Muscle layer of duodenum (tissue), 2 donors: ENCODE measurements around the gene PRDM16.
A peak's percentile ranks its signal among the peaks of the same experiment; 100 is the strongest.

ENCODE experiments used
- H3K27ac ChIP-seq: one replicate; pipeline ENCODE4 v1.7.0; 2013; ENCODE audit warnings: mild to moderate bottlenecking, low read length
- H3K27me3 ChIP-seq: one replicate; pipeline ENCODE4 v1.7.0; 2013; ENCODE audit warnings: low read depth, mild to moderate bottlenecking, control low read depth, low read length
- H3K36me3 ChIP-seq, 2 donors: one replicate each; pipeline ENCODE4 v1.7.0; 2013; ENCODE audit warnings: low read length in 2 of 2, control low read depth in 1 of 2, mild to moderate bottlenecking in 1 of 2; ENCODE audit not compliant: insufficient read depth in 2 of 2, control insufficient read depth in 1 of 2
- H3K4me1 ChIP-seq, 2 donors: one replicate each; pipeline ENCODE4 v1.7.0; 2013; ENCODE audit warnings: low read length in 2 of 2, mild to moderate bottlenecking in 2 of 2, control low read depth in 1 of 2, moderate library complexity in 1 of 2; ENCODE audit not compliant: insufficient read depth in 2 of 2, control insufficient read depth in 1 of 2
- H3K4me3 ChIP-seq, 2 donors: one replicate each; pipeline ENCODE4 v1.7.0; 2013; ENCODE audit warnings: low read length in 2 of 2, low read depth in 1 of 2, mild to moderate bottlenecking in 1 of 2
- H3K9me3 ChIP-seq, 2 donors: one replicate each; pipeline ENCODE4 v1.7.0; 2013; ENCODE audit warnings: low read length in 2 of 2, control low read depth in 1 of 2, mild to moderate bottlenecking in 1 of 2; ENCODE audit not compliant: control insufficient read depth in 1 of 2
- donor health status: healthy.

PRDM16 gene

GRCh38 chr1:3175486-3175885 is 106.5 kb downstream of the PRDM16 start:
- no peak overlapping the region for H3K4me3 ChIP-seq

GRCh38 chr1:3176028-3176427 is 107.0 kb downstream of the PRDM16 start:
- Histone ChIP-seq H3K4me3 (no peak overlapping the region), H3K4me1 (peaks cover 19 to 20% of the 10 kb centered on the region in 2 donors), H3K27ac (no peak overlapping the region), H3K36me3 (no peaks in the 10 kb centered on the region), H3K9me3 (no peaks in the 10 kb centered on the region), H3K27me3 (no peaks in the 10 kb centered on the region)

More at GRCh38 chr1:3175486-3175885, 106.5 kb downstream of the PRDM16 start:
- Histone ChIP-seq H3K9me3 (no peaks in the 10 kb centered on the region), H3K27me3 (no peaks in the 10 kb centered on the region), H3K27ac (peak overlapping the region; percentile 23), H3K4me1 (peaks cover 20 to 25% of the 10 kb centered on the region in 2 donors), H3K36me3 (no peaks in the 10 kb centered on the region)

DNA sequence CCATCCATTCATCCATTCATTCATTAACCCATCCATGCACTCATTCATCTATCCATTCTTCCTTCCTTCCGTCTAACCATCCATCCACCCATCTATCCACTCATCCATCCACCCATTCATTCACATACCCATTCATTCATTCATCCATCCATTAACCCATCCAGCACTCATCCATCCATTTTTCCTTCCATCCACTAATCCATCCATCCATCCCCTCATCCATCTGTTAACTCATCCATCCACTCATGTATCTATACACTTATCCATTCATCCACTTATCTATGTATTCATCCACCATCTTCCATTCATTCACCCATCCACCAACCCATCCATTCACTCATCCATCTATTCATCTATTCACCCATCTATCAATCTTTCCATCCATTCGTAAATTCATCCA is 107.8 kb downstream of the PRDM16 start:
- Histone ChIP-seq H3K4me1 (peaks cover 12 to 15% of the 10 kb centered on the region in 2 donors), H3K27ac (no peak overlapping the region)

DNA sequence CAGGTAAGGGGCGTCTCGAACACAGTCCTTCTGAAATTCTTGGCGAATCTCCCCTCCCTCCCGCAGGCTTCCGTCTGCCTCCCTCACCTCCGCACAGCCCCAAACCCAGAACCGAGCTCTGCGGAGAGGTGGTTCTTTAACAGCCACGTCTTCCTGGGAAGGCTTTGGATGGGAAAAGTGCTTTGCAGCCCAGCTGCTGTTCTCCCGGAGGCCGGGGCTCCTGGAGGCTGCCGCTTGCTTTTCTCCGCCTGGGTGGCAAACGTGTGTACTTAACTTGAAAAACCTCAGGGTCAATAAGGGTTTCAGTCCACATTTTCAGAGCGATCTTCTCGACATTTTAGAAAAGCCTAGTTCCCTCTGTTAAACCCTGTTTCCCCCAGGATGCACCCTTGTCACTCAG is 109.3 kb downstream of the PRDM16 start:
- Histone ChIP-seq H3K27me3 (no peaks in the 10 kb centered on the region), H3K36me3 (no peaks in the 10 kb centered on the region), H3K4me3 (no peak overlapping the region), H3K4me1 (peaks cover 9 to 15% of the 10 kb centered on the region in 2 donors), H3K27ac (no peak overlapping the region), H3K9me3 (no peaks in the 10 kb centered on the region)

More for the DNA sequence above, 107.8 kb downstream of the PRDM16 start:
- no peaks in the 10 kb centered on the region for H3K9me3 ChIP-seq
- no peak overlapping the region for H3K4me3 ChIP-seq
- no peaks in the 10 kb centered on the region for H3K27me3 ChIP-seq
- H3K36me3 ChIP-seq: no peaks in the 10 kb centered on the region

DNA sequence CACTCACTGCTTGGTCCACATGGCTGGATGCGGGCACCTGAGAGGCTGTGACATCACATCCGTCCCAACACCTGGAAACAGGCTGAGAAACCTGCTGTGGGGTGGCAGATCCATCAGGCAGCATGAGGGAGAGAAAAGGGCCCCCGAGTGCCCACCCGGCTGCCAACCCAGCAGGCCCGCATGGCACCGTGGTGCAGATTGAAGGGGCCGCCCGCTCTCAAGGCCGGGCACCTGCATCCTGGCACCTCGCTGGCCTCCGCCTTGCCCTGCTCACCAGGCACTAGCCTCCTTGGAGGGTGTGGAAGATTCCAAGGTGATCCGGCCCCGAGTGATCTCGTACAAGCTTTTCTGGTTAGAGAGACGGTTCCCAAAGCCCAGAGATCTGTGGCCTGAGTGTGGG is 110.5 kb downstream of the PRDM16 start:
- Histone ChIP-seq H3K4me1 (peaks cover 8 to 9% of the 10 kb centered on the region in 2 donors), H3K9me3 (no peaks in the 10 kb centered on the region), H3K27ac (no peak overlapping the region), H3K27me3 (no peaks in the 10 kb centered on the region), H3K36me3 (no peaks in the 10 kb centered on the region), H3K4me3 (no peak overlapping the region)

DNA sequence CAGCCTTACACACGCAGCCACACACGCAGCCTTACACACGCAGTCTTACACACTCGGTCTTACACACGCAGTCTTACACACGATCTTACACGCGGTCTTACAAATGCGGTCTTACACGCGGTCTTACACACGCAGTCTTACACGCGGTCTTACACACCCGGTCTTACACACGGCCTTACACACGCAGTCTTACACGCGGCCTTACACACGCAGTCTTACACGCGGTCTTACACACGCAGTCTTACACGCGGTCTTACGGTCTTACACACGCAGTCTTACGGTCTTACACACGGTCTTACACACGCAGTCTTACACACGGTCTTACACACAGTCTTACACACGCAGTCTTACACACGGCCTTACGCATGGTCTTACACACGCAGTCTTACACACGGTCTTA is 111.9 kb downstream of the PRDM16 start:
- H3K4me3 ChIP-seq: no peak overlapping the region
- H3K9me3 ChIP-seq: no peaks in the 10 kb centered on the region
- peaks cover 0 to under 1% of the 10 kb centered on the region in 2 donors for H3K4me1 ChIP-seq
- no peaks in the 10 kb centered on the region for H3K27me3 ChIP-seq
- H3K27ac ChIP-seq: no peak overlapping the region
- H3K36me3 ChIP-seq: no peaks in the 10 kb centered on the region

DNA sequence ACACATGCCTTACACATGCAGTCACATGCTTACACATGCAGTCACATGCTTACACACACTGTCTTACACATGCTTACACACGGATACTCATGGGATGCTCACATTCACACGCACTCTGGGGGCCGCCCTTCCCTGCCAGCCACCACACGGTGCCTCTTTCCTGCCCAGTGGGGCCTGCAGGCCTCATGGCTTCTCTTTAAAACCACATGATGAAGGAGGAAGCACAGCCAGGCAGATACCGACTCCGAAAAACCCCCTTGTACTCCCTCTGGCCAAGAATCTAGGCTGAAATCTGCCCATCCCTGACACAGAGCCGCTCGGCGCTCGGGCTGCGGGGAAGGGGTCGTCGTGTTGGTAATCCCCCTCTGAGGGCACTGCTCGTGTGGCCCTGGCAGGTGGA is 113.0 kb downstream of the PRDM16 start:
- H3K27me3 ChIP-seq: no peaks in the 10 kb centered on the region
- H3K27ac ChIP-seq: no peak overlapping the region
- no peaks in the 10 kb centered on the region for H3K36me3 ChIP-seq
- H3K4me1 ChIP-seq: peaks cover 0 to 6% of the 10 kb centered on the region in 2 donors
- no peaks in the 10 kb centered on the region for H3K9me3 ChIP-seq
- no peak overlapping the region for H3K4me3 ChIP-seq

DNA sequence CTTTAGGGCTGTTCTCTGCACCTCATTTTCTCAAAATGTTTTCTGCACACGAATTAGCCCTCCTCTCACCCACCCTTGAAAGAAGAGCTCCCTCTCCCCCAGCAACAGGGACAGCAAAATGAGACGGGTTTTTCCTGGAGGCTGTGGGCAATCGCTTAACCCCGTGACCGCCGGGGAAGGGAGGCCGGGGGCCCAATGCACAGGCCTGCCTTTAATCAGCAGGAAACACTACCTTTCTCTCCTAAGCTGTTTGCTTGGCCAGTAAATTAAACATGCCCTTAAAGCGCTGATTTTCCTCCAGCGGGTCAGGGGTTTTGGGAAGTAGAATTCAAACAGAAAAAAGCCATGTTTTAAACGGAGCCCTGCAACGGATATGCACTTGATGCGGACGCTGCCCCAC is 114.4 kb downstream of the PRDM16 start:
- Histone ChIP-seq H3K27ac (no peak overlapping the region), H3K9me3 (no peaks in the 10 kb centered on the region), H3K27me3 (no peaks in the 10 kb centered on the region), H3K36me3 (no peaks in the 10 kb centered on the region), H3K4me3 (no peak overlapping the region), H3K4me1 (peaks cover 0 to 6% of the 10 kb centered on the region in 2 donors)

GRCh38 chr1:3183813-3184212 is 114.8 kb downstream of the PRDM16 start:
- Histone ChIP-seq H3K36me3 (no peaks in the 10 kb centered on the region), H3K9me3 (no peaks in the 10 kb centered on the region), H3K4me1 (peaks cover 0 to 6% of the 10 kb centered on the region in 2 donors), H3K27ac (no peak overlapping the region), H3K4me3 (no peak overlapping the region), H3K27me3 (no peaks in the 10 kb centered on the region)

DNA sequence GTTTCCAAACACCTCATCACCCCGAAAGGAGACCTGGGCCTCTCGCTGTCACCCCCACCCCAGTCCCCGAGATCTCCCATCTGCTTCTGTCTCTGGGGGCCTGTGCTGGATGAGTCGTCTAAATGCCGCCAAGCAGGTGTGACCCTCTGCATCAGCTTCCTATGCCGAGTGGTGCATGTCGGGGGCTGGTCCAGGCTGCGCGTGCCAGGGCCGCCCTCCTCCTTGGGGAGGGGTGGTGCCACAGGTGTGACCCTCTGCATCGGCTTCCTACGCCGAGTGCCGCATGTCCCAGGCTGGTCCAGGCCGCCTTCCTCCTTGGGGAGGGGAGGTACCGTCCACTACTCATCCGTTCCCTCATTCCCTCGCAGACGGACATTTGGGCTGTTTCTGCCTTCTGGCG is 115.7 kb downstream of the PRDM16 start:
- Histone ChIP-seq H3K4me3 (no peak overlapping the region), H3K36me3 (no peaks in the 10 kb centered on the region), H3K4me1 (peaks cover 0 to 6% of the 10 kb centered on the region in 2 donors), H3K27ac (no peak overlapping the region), H3K9me3 (no peaks in the 10 kb centered on the region), H3K27me3 (no peaks in the 10 kb centered on the region)

GRCh38 chr1:3185896-3186525 is 117.0 kb downstream of the PRDM16 start:
- H3K36me3 ChIP-seq: no peaks in the 10 kb centered on the region
- no peaks in the 10 kb centered on the region for H3K9me3 ChIP-seq
- peak overlapping the region in 1 of 2 donors; percentile 5 for H3K4me3 ChIP-seq
- H3K4me1 ChIP-seq: peaks cover 0 to 6% of the 10 kb centered on the region in 2 donors
- H3K27me3 ChIP-seq: no peaks in the 10 kb centered on the region
- no peak overlapping the region for H3K27ac ChIP-seq

DNA sequence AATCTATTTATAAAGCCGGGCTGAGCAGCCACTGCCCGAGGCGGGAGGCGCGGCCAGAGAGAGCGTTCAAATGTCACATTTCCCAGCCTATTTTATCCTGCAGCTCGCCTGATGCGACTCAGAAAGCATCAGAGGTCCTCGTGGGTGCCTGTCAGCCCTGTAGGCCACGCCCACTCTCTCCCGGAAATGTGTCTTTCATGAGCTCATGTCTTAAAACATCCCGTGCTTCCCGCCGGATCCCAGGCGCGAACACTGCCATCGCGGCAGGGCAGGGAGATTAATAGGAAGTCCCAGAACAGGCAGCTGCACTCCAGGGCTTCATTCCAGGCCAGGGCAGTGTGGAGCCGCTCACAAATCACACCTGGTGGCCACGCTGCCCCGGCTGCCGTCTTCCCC is 117.5 kb downstream of the PRDM16 start:
- Histone ChIP-seq H3K4me1 (peaks cover 0 to 6% of the 10 kb centered on the region in 2 donors), H3K4me3 (peak overlapping the region in 1 of 2 donors; percentile 5), H3K9me3 (no peaks in the 10 kb centered on the region), H3K36me3 (no peaks in the 10 kb centered on the region), H3K27me3 (no peaks in the 10 kb centered on the region), H3K27ac (no peak overlapping the region)
